Neural progenitor cell (in vitro differentiated cells): ENCODE results near the gene HIC2. TPM values are rescaled to one million over a fixed set of nuclear protein-coding genes. Genes with fewer than 3 reads are reported as not detected.
"Not testable (repeated sequence)": the region's sequence is repeated elsewhere in the genome, so short reads cannot be mapped to it uniquely, and the experiment has no call there.

ENCODE experiments used
- DNase-seq: peaks from one replicate; pipeline ENCODE4 v3.0.0-alpha.2; 2016; ENCODE audit warnings: low spot score
- H2AFZ ChIP-seq: fragments of 200-600 bp; sonication (generic); replicated peaks from 2 replicates; pipeline ENCODE4 v1.6.1; 2016; ENCODE audit warnings: antibody characterized with exemption
- H3F3A ChIP-seq: fragments of 200-600 bp; sonication (generic); 2 replicates; pipeline ENCODE4 v1.6.1; 2016; ENCODE audit warnings: antibody characterized with exemption, low read depth
- H3K27ac ChIP-seq: fragments of 200-600 bp; sonication (generic); 2 replicates; pipeline ENCODE4 v1.5.1; 2016; ENCODE audit warnings: mild to moderate bottlenecking
- H3K27me3 ChIP-seq: fragments of 200-600 bp; sonication (generic); 2 replicates; pipeline ENCODE4 v1.6.1; 2016; ENCODE audit warnings: mild to moderate bottlenecking, moderate library complexity
- H3K36me3 ChIP-seq: fragments of 200-600 bp; sonication (generic); 2 replicates; pipeline ENCODE4 v1.5.1; 2016
- H3K4me1 ChIP-seq: fragments of 200-600 bp; sonication (generic); 2 replicates; pipeline ENCODE4 v1.6.1; 2016; ENCODE audit warnings: mixed run types
- H3K4me2 ChIP-seq: fragments of 200-600 bp; sonication (generic); 2 replicates; pipeline ENCODE4 v1.6.1; 2016
- H3K4me3 ChIP-seq: fragments of 200-600 bp; sonication (generic); 2 replicates; pipeline ENCODE4 v1.5.1; 2016
- H3K79me2 ChIP-seq: fragments of 200-600 bp; sonication (generic); 2 replicates; pipeline ENCODE4 v1.6.1; 2016; ENCODE audit warnings: low read depth
- H3K9ac ChIP-seq: fragments of 200-600 bp; sonication (generic); 2 replicates; pipeline ENCODE4 v1.6.1; 2016
- H3K9me3 ChIP-seq: fragments of 200-600 bp; sonication (generic); 2 replicates; pipeline ENCODE4 v1.5.1; 2016; ENCODE audit warnings: low read depth
- H4K20me1 ChIP-seq: fragments of 200-600 bp; sonication (generic); 2 replicates; pipeline ENCODE4 v1.6.1; 2016; ENCODE audit warnings: low read depth
- H3K27ac Mint-ChIP-seq: 3 replicates; pipeline ENCODE4 v1.8.0; 2021; ENCODE audit warnings: mixed read lengths
- H3K27me3 Mint-ChIP-seq: 2 replicates; pipeline ENCODE4 v1.8.0; 2022; ENCODE audit warnings: low read depth, mild to moderate bottlenecking, inconsistent platforms, moderate library complexity, mixed read lengths; ENCODE audit not compliant: insufficient read depth
- H3K36me3 Mint-ChIP-seq: 3 replicates; pipeline ENCODE4 v1.8.0; 2021; ENCODE audit warnings: mixed read lengths
- H3K4me1 Mint-ChIP-seq: 3 replicates; pipeline ENCODE4 v1.8.0; 2021; ENCODE audit warnings: mixed read lengths
- H3K4me3 Mint-ChIP-seq: 3 replicates; pipeline ENCODE4 v1.8.0; 2021; ENCODE audit warnings: mild to moderate bottlenecking, moderate library complexity, mixed read lengths
- H3K9me3 Mint-ChIP-seq: 3 replicates; pipeline ENCODE4 v1.8.0; 2020; ENCODE audit warnings: mixed read lengths
- total RNA-seq: library from RNA; depleted of rRNA; stranded (reverse); fragments of >200 nt; gene quantifications from 2 replicates; pipeline ENCODE4 v1.2.3, GENCODE V29; 2015; ENCODE audit warnings: low replicate concordance

The HIC2 gene
- total RNA-seq, result 14.3 and 30.2 TPM in 2 replicates

- not testable (repeated sequence) for H3K4me1 ChIP-seq, H4K20me1 ChIP-seq, H3K36me3 ChIP-seq, H3K27me3 ChIP-seq, H3K9me3 ChIP-seq, H3K36me3 Mint-ChIP-seq, H3K27ac ChIP-seq, H3F3A ChIP-seq, H2AFZ ChIP-seq, H3K4me2 ChIP-seq, H3K4me1 Mint-ChIP-seq, H3K9me3 Mint-ChIP-seq, H3K27ac Mint-ChIP-seq, H3K9ac ChIP-seq, H3K27me3 Mint-ChIP-seq, DNase-seq, H3K79me2 ChIP-seq
- peak within 1 kb of the TSS; percentile 84 for H3K4me3 Mint-ChIP-seq
- H3K4me3 ChIP-seq, result peak within 1 kb of the TSS; percentile 64
Measured at GRCh38 chr22:21417227-21417746, at the start of gene HIC2. Gene HIC2 (plus strand): TSS chr22:21417371. CDS start chr22:21442832, 25,461 bp downstream.

GRCh38 chr22:21368603-21369310, 48.4 kb upstream of the HIC2 start:
- not testable (repeated sequence) for H3K36me3 ChIP-seq, H3K4me1 ChIP-seq, H3K4me2 ChIP-seq, H3K27me3 ChIP-seq, H3K27me3 Mint-ChIP-seq, H3K27ac Mint-ChIP-seq, H3K4me3 ChIP-seq, H3K4me3 Mint-ChIP-seq, H3K9me3 ChIP-seq, H2AFZ ChIP-seq, H3K9me3 Mint-ChIP-seq, H3K27ac ChIP-seq, H4K20me1 ChIP-seq, H3K79me2 ChIP-seq, H3K36me3 Mint-ChIP-seq, H3F3A ChIP-seq, DNase-seq, H3K4me1 Mint-ChIP-seq, H3K9ac ChIP-seq

- H3K79me2 ChIP-seq, H3F3A ChIP-seq, H3K27me3 Mint-ChIP-seq, H3K4me3 ChIP-seq, H3K4me1 Mint-ChIP-seq, H4K20me1 ChIP-seq, H3K36me3 Mint-ChIP-seq, H2AFZ ChIP-seq, H3K4me2 ChIP-seq, H3K9ac ChIP-seq, H3K36me3 ChIP-seq, H3K9me3 Mint-ChIP-seq, DNase-seq, H3K27me3 ChIP-seq, H3K4me1 ChIP-seq, H3K27ac ChIP-seq, H3K27ac Mint-ChIP-seq, H3K4me3 Mint-ChIP-seq, H3K9me3 ChIP-seq: not testable (repeated sequence)
Measured at GRCh38 chr22:21375880-21376279, 41.3 kb upstream of the HIC2 start.

GRCh38 chr22:21383701-21384467, 33.3 kb upstream of the HIC2 start, which contains the start of gene RIMBP3B:
Gene RIMBP3B (plus strand): TSS chr22:21383751. CDS start chr22:21383859, 108 bp downstream.
- H3K4me1 ChIP-seq, H3K4me1 Mint-ChIP-seq, H3K27ac ChIP-seq, H4K20me1 ChIP-seq, H3F3A ChIP-seq, H3K4me2 ChIP-seq, H3K4me3 ChIP-seq, H3K9me3 Mint-ChIP-seq, DNase-seq, H3K9me3 ChIP-seq, H3K27ac Mint-ChIP-seq, H3K79me2 ChIP-seq, H3K36me3 ChIP-seq, H2AFZ ChIP-seq, H3K4me3 Mint-ChIP-seq, H3K36me3 Mint-ChIP-seq, H3K9ac ChIP-seq, H3K27me3 ChIP-seq, H3K27me3 Mint-ChIP-seq: not testable (repeated sequence)

- H3K9ac ChIP-seq, H3K9me3 Mint-ChIP-seq, H3K4me1 ChIP-seq, H3K36me3 ChIP-seq, H3K27ac Mint-ChIP-seq, H3K9me3 ChIP-seq, H3K4me2 ChIP-seq, H3K27me3 Mint-ChIP-seq, H3K27me3 ChIP-seq, H3K27ac ChIP-seq, H3K79me2 ChIP-seq, H3K4me1 Mint-ChIP-seq, H2AFZ ChIP-seq, H3K36me3 Mint-ChIP-seq, DNase-seq, H3K4me3 ChIP-seq, H3K4me3 Mint-ChIP-seq, H4K20me1 ChIP-seq, H3F3A ChIP-seq: not testable (repeated sequence)
Measured at GRCh38 chr22:21384468-21385357, 32.5 kb upstream of the HIC2 start.

- H3K79me2 ChIP-seq, H3K27me3 Mint-ChIP-seq, DNase-seq, H3K4me3 ChIP-seq, H3K27ac ChIP-seq, H3F3A ChIP-seq, H3K4me3 Mint-ChIP-seq, H3K27me3 ChIP-seq, H3K4me1 ChIP-seq, H3K9me3 ChIP-seq, H2AFZ ChIP-seq, H3K36me3 Mint-ChIP-seq, H3K36me3 ChIP-seq, H3K9ac ChIP-seq, H3K9me3 Mint-ChIP-seq, H3K4me2 ChIP-seq, H3K4me1 Mint-ChIP-seq, H4K20me1 ChIP-seq, H3K27ac Mint-ChIP-seq: not testable (repeated sequence)
Measured at GRCh38 chr22:21389480-21389879, 27.7 kb upstream of the HIC2 start.

GRCh38 chr22:21390013-21390412, 27.2 kb upstream of the HIC2 start:
- not testable (repeated sequence) for H3K4me3 Mint-ChIP-seq, H3K79me2 ChIP-seq

More at GRCh38 chr22:21390013-21390412, 27.2 kb upstream of the HIC2 start:
- not testable (repeated sequence) for H3K9ac ChIP-seq, H3K36me3 Mint-ChIP-seq, H3K27ac Mint-ChIP-seq, H3K4me1 ChIP-seq, H3K4me3 ChIP-seq, H4K20me1 ChIP-seq, H3K9me3 Mint-ChIP-seq, H3K9me3 ChIP-seq, H3K27me3 ChIP-seq, H3K36me3 ChIP-seq, DNase-seq, H3F3A ChIP-seq, H3K27ac ChIP-seq, H3K4me1 Mint-ChIP-seq, H2AFZ ChIP-seq, H3K27me3 Mint-ChIP-seq, H3K4me2 ChIP-seq
